GM19240 (cell line): ENCODE data around the gene TSPAN3.
A peak's percentile ranks its signal among the peaks of the same experiment; 100 is the strongest.

Experiments used
- DNase-seq: peaks from one replicate; pipeline ENCODE4 v3.0.0; 2011; ENCODE audit warnings: low spot score; ENCODE audit not compliant: insufficient read length

The TSPAN3 gene

GRCh38 chr15:77024273-77025082 is 46.4 kb downstream of the TSPAN3 start:
- DNase-seq: peak; percentile 88

- no peak for DNase-seq
These were observed 47.2 kb downstream of the TSPAN3 start for GRCh38 chr15:77023576-77024272.

DNA sequence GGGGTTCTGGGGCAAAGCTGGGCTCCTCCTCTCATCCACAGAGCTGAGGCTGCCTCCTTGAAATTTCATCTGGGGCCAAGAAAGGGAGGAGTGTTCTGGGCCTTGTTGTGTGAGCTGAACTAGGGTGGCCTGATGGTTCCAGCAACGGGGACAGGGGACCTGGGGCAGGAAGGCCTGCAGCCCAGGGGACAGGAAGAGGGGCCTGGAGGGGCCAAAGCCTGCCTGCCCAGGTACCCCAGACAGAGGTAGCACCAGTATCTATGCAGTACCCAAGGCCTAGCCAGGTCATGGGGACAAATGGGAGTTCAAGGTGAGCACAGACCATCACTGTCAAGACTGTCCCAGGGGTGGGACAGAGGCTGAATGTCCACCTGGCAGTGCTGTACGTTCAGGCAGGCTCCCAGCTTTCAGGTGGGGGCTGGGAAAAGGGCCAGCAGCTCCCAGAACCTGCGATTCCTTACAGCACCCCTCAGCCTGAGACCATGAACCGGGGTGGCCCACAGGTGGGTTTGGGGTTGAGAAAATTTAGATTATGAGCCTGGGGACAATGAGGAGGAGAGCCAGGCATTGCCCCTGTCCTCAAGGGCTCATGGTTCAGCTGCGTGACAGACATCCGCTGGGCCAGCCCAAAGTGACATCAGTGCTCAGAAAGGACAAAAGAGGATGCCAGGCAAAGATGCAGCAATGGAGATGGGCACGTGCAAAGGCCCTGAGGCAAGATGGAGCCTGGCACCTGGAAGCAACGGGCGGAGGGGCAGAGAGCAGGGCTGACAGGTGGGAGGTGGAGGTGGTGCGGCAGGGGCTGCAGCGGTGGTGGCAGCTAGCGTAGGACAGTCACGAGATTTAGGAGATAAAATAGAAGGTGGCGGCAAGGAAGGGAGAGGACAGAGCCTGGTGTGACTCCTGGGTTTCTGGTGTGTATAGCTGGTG is 48.0 kb downstream of the TSPAN3 start:
- DNase-seq: no peak

- no peak for DNase-seq
These were observed 49.0 kb downstream of the TSPAN3 start for GRCh38 chr15:77021803-77022381.

DNA sequence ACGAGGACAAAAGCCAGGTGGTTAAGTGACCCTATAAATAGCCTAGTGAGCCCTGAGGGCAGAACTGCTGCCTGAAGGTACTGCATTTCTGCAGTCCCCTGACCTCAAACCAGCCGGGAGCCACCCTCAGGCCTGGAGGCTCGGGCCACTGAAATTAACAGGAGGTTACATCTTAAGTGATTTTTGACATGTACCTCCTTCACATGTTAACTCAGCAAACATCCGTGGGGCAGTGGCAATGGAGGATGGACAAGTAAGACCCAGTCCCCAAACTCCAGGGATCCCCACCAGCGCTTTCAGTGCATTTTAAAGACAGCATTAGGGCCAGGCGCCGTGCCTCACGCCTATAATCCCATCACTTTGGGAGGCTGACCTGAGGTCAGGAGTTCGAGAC is 49.8 kb downstream of the TSPAN3 start:
- DNase-seq: no peak

DNA sequence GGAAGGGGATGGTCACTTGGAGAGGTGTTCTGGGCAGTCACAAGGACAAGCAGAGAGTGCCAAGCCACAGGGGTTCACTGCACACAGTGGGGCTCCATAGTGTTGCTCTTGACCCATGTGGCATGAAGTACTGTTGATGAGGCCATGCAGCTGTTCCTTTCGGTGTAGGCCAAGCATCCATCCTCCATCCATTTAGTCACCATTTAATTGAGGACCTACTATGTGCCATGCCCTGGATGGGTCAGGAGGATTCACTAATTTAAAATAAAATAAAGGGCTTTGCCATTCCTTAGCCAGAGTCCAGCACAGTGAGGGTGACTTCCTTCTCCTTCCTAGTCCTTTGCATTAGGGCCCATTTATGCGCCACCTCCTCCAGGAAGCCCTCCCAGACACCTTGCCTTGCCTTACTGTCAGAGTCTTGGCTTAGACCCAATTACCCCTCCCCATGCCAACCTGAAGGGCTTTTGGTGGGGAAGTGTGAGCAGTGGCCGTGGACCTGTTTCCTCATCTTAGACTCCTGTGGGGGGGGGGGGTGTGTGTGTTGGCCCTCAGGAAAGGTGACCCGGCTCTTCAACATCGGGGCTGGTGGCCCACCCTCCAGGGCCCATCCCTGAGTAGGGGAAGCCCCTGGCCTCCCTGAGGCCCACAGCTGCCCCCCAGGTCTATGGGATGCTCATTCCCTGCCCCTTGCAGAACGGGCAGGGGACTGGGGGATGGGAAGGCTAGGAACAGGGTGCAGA is 50.4 kb downstream of the TSPAN3 start:
- DNase-seq: no peak

DNA sequence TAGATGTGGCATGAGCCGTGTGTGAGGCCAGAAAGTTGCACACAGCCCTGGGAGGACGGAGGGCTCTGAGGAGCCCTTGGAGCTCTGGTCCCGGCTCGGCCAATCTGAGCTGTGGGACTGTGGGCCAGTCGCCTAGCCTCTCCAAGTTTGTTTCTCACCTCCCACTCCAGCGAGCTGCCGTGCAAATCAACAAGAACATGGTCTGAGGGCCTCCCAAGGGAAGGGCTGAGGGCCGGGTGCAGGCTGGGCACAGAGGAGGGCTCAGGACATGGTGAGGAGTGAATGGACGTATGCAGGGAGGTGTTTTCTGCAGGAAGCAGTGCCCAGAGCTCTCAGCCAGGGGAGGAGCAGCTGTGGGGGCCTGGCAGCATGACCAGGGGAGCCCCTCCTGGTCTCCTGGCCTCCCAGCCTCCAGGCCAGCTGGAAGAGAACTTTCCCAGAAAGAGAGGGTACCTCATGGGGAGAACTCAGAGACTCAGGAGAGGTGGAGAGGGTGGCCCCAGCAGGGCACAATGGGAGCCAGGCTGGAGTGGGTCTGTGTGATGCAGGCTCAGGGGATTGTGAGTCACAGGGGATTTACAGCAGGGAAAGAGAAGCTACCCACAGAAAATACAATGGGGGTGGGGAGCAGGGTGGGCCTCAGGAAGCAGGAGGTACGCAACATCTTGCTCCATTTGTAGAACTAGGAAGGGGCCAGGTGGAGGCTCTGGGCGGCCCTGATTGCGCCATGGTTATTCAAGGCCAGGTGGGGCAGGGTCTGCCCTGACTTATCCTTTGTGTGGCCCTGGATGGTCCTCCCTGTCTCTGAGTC is 51.2 kb downstream of the TSPAN3 start:
- DNase-seq: no peak

DNA sequence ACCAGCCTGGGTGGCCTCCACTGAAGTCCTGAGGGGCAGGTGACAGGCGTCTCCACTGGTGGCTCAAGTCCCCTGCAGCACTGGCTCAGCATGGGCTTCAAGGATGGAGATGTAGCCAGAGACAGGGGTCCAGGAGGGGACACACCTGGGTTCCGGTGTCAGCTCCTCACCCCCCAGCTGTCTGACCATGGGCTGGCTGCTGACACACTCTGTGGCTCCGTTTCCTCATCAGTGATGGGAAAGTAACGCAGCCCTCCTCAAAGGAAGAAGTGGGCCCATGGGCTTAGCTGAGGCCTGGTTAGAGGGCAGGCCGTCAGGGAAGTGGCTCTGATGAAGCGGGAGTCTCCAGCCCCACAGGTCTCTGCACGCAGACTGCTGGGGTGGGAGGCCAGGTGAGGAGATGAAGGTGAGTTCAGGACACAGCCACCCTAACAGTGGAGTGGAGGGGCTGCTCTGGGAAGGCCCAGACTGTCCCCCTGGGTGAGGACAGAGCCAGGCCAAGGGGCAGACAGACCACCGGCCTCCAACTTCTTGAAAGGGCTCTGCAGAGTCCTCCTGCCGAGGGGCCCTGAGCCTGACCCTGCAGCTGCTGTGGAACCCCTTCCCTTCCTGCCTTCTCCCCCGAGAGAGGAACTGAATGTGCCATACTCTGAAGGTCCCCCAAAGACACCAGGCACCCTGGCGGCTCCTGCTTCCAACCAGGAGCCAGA is 52.0 kb downstream of the TSPAN3 start:
- DNase-seq: no peak

GRCh38 chr15:77017761-77018720 is 52.9 kb downstream of the TSPAN3 start:
- DNase-seq: no peak

DNA sequence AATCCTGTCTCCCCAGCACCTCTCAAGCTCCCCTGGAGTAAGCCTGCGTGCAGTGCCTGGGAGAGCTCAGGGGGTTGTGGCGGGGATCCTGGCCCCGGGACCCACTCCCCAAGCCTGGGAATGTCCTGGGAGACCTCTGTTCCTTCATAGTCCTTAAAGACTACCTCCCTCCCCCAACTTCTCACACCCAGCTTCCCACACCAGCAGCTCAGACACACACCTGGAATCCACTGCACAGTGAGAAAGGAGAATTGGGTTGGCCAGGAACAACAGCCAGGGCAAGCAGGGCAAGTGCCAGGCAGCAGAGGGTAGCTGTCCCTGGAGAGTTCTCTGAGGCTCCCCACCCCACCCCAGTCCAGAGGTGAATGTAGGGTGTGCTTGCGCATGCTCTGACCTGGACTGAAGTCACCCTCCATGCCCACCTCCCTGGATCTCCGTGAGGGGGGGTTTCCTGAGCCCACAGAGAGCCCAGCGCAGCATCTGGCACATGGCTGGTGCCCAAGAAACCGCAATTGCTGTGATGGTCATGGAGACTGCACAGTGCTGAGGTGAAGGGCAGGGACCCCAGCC is 53.7 kb downstream of the TSPAN3 start:
- no peak for DNase-seq

- DNase-seq: no peak
These were observed 54.6 kb downstream of the TSPAN3 start for GRCh38 chr15:77016321-77016695.

GRCh38 chr15:77015646-77016320 is 55.1 kb downstream of the TSPAN3 start:
- DNase-seq: no peak

DNA sequence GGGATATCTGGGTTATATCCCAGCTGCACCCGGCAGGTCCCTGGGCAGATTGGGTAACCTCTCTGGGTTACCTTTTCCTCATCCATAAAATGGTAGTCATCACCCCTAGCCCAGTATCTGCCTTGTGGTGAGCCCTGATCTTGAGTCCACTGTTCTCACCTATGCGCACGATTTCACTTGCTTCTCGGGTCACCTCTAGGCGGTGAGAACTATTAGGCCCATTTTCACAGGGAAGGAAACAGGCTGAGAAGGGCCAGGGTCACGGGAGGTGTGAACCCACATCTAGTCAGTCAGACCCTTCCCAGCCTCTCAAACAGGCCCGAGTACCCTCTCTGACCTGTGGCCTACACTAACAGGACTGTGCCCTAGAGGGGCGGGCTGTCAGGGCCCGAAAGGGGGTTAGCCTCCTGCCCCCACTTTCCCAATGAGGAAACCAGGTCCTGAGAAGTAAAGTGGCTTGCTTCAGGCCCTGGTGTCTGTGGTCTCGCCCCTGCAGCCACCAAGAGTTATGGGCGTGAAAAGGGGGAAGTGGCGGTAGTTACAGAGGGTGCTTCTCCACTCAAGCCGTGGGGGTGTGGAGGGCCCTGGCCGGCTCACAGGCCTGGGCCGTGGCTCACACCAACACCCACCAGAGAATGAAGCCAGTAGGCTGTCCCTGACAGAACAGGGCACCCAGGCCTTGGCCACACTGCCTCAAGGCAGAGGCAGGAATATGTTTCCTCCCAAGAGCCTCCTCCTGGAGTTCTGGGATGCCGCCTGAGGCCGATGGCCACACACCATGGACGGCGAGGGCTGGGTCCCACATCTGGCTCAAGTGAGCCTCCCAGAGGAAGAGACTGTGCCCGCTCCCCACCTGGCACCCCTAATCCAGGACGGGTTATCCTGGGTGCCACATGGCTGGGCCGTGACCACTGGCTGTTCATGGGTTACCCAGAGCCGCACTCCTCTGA is 56.5 kb downstream of the TSPAN3 start:
- peak; percentile 48 for DNase-seq

- DNase-seq: peak; percentile 75
These were observed 57.2 kb downstream of the TSPAN3 start for GRCh38 chr15:77013776-77014131.

GRCh38 chr15:77012868-77013267 is 58.0 kb downstream of the TSPAN3 start:
- no peak for DNase-seq

DNA sequence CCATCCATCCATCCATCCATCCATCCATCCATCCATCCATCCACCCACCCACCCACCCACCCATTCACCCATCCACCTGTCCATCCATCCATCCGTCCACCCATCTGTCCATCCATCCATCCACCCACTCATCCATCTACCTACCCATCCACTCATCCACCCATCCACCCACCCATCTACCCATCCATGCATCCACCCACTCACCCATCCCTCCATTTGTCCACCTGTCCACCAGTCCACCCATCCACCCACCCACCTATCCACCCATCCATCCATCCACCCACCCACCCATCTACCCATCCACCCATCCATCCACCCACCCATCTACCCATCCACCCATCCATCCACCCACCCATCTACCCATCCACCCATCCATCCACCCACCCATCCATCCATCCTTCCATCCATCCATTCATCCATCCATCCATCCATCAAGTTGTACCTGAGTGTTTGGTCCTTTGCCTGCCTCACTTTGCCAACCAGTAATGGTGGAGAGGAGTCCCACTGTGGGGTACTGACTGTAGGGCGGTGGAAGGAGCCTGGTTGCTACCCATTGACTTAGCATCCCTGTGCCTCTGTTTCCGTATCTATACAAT is 58.7 kb downstream of the TSPAN3 start:
- DNase-seq: no peak
